ENCODE data around the gene CYREN. TPM values are rescaled to one million over a fixed set of nuclear protein-coding genes. Genes with fewer than 3 reads are reported as not detected.

CYREN gene
- total RNA-seq, 1 experiment from 2014 or later, result 39.6 TPM

- no peaks in the 10 kb centered on the region for H3K27me3 ChIP-seq (replicated peaks; ENCODE audit: insufficient read depth, low read depth, low read length, poor library complexity)
- H3K4me1 ChIP-seq (ENCODE audit: insufficient read depth, low read length, poor library complexity, severe bottlenecking), result no peaks in the 10 kb centered on the region
- no peak overlapping the region for H3K27ac ChIP-seq (ENCODE audit: low read depth, low read length, poor library complexity, severe bottlenecking)
- ChIA-PET POLR2A (ENCODE audit: low non-redundant PET) (no interaction called here), CTCF (no interaction called here)
- intact Hi-C loops (cut with micrococcal nuclease; ENCODE audit: unreplicated experiment), result no loop called here
- DNase-seq (ENCODE audit: low spot score), result no peak
- no peaks in the 10 kb centered on the region for H3K36me3 ChIP-seq (ENCODE audit: insufficient read depth, low read length, poor library complexity, severe bottlenecking)
- H3K9me3 ChIP-seq (ENCODE audit: low read depth, low read length, poor library complexity, severe bottlenecking), result no peaks in the 10 kb centered on the region
- no peak overlapping the region for H3K4me3 ChIP-seq (ENCODE audit: low read depth, low read length, poor library complexity, severe bottlenecking)
- BruUV-seq (replicated peaks), result no TSS peak
- TF ChIP-seq EZH2 (IDR thresholded peaks at IDR 0.05; ENCODE audit: borderline replicate concordance, low read depth, low read length, poor library complexity, severe bottlenecking), result no peak
- TF ChIP-seq CTCF (conservative IDR thresholded peaks at IDR 0.05; ENCODE audit: low read depth, low read length), result no peak
Measured at GRCh38 chr7:135200821-135201331, 30.4 kb upstream of the CYREN start.

GRCh38 chr7:135199439-135199838 is 28.9 kb upstream of the CYREN start:
- no peak for DNase-seq (ENCODE audit: low spot score)
- intact Hi-C loops (cut with micrococcal nuclease; ENCODE audit: unreplicated experiment), result no loop called here
- BruUV-seq (replicated peaks), result no TSS peak
- Histone ChIP-seq H3K27me3 (replicated peaks; ENCODE audit: insufficient read depth, low read depth, low read length, poor library complexity) (no peaks in the 10 kb centered on the region), H3K4me3 (ENCODE audit: low read depth, low read length, poor library complexity, severe bottlenecking) (no peak overlapping the region), H3K36me3 (ENCODE audit: insufficient read depth, low read length, poor library complexity, severe bottlenecking) (no peaks in the 10 kb centered on the region), H3K9me3 (ENCODE audit: low read depth, low read length, poor library complexity, severe bottlenecking) (no peaks in the 10 kb centered on the region), H3K4me1 (ENCODE audit: insufficient read depth, low read length, poor library complexity, severe bottlenecking) (no peaks in the 10 kb centered on the region), H3K27ac (ENCODE audit: low read depth, low read length, poor library complexity, severe bottlenecking) (no peak overlapping the region)
- ChIA-PET POLR2A (ENCODE audit: low non-redundant PET) (no interaction called here), CTCF (no interaction called here)
- TF ChIP-seq EZH2 (IDR thresholded peaks at IDR 0.05; ENCODE audit: borderline replicate concordance, low read depth, low read length, poor library complexity, severe bottlenecking), result no peak
- TF ChIP-seq CTCF (conservative IDR thresholded peaks at IDR 0.05; ENCODE audit: low read depth, low read length), result no peak

GRCh38 chr7:135197906-135198655 is 27.6 kb upstream of the CYREN start:
- Histone ChIP-seq H3K9me3 (ENCODE audit: low read depth, low read length, poor library complexity, severe bottlenecking) (no peaks in the 10 kb centered on the region), H3K27me3 (replicated peaks; ENCODE audit: insufficient read depth, low read depth, low read length, poor library complexity) (no peaks in the 10 kb centered on the region), H3K27ac (ENCODE audit: low read depth, low read length, poor library complexity, severe bottlenecking) (no peak overlapping the region), H3K36me3 (ENCODE audit: insufficient read depth, low read length, poor library complexity, severe bottlenecking) (no peaks in the 10 kb centered on the region), H3K4me3 (ENCODE audit: low read depth, low read length, poor library complexity, severe bottlenecking) (no peak overlapping the region), H3K4me1 (ENCODE audit: insufficient read depth, low read length, poor library complexity, severe bottlenecking) (no peaks in the 10 kb centered on the region)
- TF ChIP-seq EZH2 (IDR thresholded peaks at IDR 0.05; ENCODE audit: borderline replicate concordance, low read depth, low read length, poor library complexity, severe bottlenecking) (no peak), CTCF (conservative IDR thresholded peaks at IDR 0.05; ENCODE audit: low read depth, low read length) (no peak)
- intact Hi-C loops (cut with micrococcal nuclease; ENCODE audit: unreplicated experiment), result no loop called here
- POLR2A ChIA-PET (ENCODE audit: low non-redundant PET), result no interaction called here
- CTCF ChIA-PET, result no interaction called here
- no peak for DNase-seq (ENCODE audit: low spot score)
- no TSS peak for BruUV-seq (replicated peaks)
